HG03064 (cell line): ENCODE data around the gene LAMA3.

Experiments used
- ATAC-seq: cut with Tn5 transposase; IDR thresholded peaks from one replicate; pipeline ENCODE4 v1.9.1; 2021; ENCODE audit warnings: low read depth; ENCODE audit not compliant: unreplicated experiment

The LAMA3 gene

DNA sequence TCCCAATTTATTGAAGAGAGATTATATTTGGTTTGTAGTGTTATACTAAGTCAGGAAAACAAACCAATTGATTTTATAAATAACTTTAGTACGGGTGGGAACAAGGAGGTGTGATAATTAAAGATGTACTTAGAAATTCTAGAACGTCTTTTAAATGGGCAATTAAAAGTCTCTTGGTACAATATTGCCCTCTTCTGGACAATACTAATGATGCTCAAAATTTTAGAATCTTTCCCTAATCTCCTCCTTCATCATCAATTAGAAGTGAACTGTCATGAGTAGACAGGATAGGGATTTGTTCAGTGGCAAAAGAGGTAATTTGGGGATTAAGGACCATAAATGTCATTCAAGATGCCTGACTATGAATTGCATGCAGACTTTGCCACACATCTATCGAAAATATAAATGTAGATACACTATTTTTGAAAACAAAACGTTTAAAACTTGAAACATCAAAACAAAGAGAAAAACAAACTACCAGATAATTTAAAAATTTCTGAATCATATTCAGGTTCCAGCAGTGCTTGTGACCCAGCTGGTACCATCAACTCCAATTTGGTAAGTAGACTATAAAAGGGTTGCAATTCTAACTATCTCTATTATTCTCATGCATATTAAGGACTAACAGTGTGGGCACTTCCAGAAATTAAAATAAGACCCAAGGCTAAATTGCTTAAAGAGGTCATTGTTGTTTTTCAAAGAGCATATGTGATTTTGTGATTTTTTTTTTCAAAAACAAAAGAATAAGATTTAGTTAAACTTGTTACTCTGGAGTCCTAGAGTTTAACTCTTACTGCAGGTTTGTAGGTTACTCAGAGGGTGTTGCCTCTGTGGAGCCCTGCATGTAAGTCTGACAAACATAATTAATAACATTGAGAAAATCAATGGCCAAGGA, 123.5 kb downstream of the LAMA3 start:
- no peak for ATAC-seq

- ATAC-seq: no peak
Observed at GRCh38 chr18:23814991-23815614, 125.8 kb downstream of the LAMA3 start.

- no peak for ATAC-seq
Observed at GRCh38 chr18:23816021-23816420, 126.8 kb downstream of the LAMA3 start.

DNA sequence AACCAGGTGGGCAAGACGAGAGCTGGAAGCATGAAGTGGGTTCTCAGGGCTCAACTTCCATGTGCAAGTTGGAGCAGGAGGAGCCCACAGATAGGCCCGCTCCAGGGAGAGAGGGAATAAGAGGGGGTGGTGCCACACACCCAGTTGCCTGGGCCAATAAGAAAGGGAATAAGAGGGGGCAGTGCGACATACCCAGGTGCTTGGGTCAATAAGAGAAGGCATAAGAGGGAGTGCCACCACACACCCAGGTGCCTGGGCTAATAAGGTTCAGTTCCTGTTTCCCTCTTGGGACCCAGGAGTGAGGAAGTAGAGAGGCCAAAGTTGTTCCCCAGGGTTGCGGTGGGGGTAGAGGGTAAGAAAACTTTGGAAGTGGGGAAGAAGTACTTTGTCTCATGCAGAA, 127.5 kb downstream of the LAMA3 start:
- ATAC-seq: no peak

- no peak for ATAC-seq
Observed at GRCh38 chr18:23819001-23819400, 129.7 kb downstream of the LAMA3 start.

GRCh38 chr18:23822590-23823385, 133.5 kb downstream of the LAMA3 start:
- ATAC-seq: no peak

GRCh38 chr18:23824240-23824639, 135.0 kb downstream of the LAMA3 start:
- no peak for ATAC-seq

DNA sequence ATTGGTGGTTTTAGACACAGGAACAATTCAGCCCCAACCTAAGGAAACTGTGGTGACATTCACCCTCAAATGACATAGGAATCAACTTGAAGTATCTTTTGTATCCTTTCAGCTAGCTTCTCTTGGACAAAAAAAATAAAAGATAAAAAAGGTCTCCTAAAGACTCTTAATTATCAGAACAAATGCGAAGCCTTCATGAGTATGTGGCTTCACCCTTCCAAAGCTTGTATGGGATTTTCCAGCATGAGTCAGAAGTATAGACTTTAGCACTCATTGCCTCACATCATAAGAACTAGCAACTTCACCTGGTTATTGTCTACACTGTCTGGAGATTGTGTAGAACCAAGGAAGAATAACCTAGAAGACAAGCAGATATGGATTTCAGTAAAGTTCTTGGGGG, 135.4 kb downstream of the LAMA3 start:
- no peak for ATAC-seq

DNA sequence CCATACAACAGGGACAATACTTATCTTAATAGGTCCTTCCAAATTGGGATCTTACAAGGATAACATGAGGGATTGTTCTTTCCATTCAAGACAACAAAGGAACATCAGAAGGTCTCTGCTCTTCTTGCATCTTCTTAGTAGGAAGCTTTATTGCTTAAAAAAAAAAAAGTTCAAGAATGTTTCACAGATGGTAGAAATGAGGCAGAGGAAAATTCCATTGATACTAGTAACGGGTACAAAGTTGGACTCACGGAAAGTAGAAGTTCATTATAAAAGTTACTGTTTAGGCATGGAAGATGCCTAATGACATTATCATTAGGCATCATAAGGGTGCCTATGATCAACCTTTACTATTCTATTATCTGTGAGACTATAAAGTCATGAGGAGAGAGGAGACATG, 136.2 kb downstream of the LAMA3 start:
- no peak for ATAC-seq

- ATAC-seq: no peak
Observed at GRCh38 chr18:23825978-23826405, 136.7 kb downstream of the LAMA3 start.

DNA sequence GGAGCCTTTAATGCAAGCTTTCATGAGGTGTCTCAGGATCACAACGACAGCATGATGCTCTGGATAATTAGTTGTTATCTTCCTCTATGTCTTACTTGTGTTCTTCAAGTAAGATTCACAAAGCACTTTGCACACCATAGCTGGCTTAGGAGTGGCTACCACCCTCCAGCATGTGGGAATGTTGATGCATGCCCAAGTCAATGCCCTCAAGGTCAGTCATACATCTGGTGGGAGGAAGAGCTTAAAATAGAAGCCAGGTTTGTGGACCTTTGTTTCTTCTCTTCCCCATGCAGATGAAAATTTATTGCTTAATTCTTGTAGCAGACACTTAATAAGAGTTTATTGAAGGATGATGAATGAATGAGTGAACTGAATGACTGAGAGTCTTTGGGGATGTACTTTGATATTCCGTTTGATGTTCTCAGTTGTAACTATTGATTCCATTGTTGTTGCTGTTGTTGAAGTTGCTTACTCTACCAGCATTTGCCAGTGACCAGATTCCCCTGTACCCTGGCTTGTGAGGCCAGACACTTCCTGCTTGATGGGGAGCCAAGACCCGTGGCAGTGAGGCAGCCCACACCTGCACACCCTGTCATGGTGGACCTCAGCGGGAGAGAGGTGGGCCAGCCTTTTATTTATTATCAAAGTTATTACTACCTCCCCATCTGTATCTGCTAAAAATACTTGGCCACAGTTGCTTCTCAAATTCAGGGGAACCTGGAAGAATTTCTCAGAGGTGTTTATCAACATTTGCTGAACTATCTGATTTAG, 137.8 kb downstream of the LAMA3 start:
- no peak for ATAC-seq

- ATAC-seq: no peak
Observed at GRCh38 chr18:23827681-23828080, 138.4 kb downstream of the LAMA3 start.

DNA sequence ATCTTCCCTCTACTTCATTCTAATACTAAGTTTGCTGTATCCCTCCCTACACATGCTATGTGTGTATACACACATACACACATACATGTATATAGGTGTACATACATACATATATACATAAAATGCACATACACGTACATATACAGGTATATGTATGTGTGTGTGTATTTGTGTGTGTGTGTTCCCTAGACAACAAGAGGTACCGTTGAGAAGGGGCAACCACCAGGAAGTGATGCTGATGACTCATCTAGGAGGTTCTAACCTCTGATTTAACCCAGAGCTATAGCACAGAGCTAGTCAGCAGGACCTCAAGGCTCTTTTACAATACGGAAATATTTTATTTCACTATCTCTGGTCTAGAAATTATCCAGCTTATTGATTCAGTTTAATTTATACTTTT, 139.2 kb downstream of the LAMA3 start:
- peak; percentile 79 for ATAC-seq

- ATAC-seq: no peak
Observed at GRCh38 chr18:23832911-23833310, 143.7 kb downstream of the LAMA3 start.

GRCh38 chr18:23833714-23834113, 144.5 kb downstream of the LAMA3 start:
- no peak for ATAC-seq

GRCh38 chr18:23835091-23835490, 145.8 kb downstream of the LAMA3 start:
- no peak for ATAC-seq

- no peak for ATAC-seq
Observed at GRCh38 chr18:23835506-23835905, 146.3 kb downstream of the LAMA3 start.

- no peak for ATAC-seq
Observed at GRCh38 chr18:23837591-23837990, 148.3 kb downstream of the LAMA3 start.

DNA sequence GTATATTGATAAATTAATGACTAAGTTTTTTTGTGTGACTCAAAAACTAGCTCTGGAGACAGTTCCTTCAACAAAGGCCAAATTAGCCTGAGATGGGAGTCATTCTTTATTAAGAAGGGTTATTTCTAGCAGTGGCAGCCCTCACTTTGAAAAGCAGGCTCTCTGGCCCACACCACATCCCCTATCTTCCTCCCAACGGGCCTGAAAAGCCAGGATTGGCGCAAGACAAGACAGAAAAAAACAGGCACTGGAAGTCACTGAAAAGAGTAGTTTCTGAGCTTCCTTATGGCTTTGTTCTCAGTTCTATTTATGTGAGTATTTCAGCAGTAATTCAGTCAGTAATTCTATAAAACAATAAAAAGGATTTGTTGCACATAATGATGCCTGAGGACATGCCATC, 149.0 kb downstream of the LAMA3 start:
- no peak for ATAC-seq

- ATAC-seq: no peak
Observed at GRCh38 chr18:23838801-23839366, 149.6 kb downstream of the LAMA3 start.
